ENCODE results near the gene VPS9D1. TPM values are rescaled to one million over a fixed set of nuclear protein-coding genes. Genes with fewer than 3 reads are reported as not detected.
"Not testable (repeated sequence)": the region's sequence is repeated elsewhere in the genome, so short reads cannot be mapped to it uniquely, and the experiment has no call there.

Gene VPS9D1
- total RNA-seq, 1 experiment from 2014 or later = 19.1 TPM

DNA sequence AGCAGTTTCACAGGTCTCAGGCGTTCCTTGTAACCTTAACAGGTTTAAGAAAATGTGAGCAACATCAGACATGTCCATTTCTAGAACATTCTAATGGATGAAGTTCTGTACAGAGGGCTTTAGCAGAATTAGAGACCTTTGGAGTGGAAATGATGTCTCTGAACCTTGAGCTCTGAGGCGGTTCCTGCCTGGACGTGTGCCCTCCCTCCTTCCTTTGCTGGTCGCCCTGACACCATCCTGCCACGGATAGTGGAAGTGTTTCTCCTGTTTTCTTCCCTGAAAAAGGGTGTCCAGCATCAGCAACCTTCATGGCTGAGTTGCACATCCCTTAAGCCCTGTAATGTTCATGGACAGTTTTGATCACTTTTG is 51.9 kb downstream of the VPS9D1 start:
- DNase-seq (ENCODE audit: low spot score) = no peak

DNA sequence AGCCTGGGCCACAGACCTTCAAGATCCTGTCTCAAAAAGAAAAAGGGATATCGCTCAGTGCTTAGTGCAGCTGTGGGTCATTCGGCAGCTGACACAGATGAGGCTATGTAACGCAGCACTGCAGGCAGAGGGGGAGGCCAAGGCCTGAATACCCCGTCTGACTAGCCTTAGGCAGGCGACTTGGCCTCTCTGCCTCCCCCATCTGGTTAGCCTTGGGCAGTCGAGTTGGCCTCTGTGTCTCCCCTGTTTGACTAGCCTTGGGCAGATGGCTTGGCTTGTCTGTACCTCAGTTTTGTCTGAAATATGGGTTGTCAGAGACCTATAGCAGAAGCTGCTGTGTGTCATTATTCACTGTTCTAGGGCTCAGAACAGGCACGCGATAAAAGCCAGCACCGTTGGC is 53.1 kb downstream of the VPS9D1 start:
- DNase-seq (ENCODE audit: low spot score) = no peak

DNA sequence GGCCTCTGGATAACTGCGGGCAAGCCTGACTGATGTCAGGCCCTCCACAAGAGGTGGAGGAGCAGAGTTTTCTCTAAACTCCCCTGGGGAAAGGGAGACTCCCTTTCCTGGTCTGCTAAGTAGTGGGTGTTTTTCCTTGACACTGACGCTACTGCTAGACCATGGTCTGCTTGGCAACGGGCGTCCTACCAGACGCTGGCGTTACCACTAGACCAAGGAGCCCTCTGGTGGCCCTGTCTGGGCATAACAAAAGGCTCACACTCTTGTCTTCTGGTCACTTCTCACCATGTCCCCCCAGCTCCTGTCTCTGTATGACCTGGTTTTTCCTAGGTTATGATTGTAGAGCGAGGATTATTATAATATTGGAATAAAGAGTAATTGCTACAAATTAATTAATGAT is 53.7 kb downstream of the VPS9D1 start:
- peak; percentile 65 for DNase-seq (ENCODE audit: low spot score)

DNA sequence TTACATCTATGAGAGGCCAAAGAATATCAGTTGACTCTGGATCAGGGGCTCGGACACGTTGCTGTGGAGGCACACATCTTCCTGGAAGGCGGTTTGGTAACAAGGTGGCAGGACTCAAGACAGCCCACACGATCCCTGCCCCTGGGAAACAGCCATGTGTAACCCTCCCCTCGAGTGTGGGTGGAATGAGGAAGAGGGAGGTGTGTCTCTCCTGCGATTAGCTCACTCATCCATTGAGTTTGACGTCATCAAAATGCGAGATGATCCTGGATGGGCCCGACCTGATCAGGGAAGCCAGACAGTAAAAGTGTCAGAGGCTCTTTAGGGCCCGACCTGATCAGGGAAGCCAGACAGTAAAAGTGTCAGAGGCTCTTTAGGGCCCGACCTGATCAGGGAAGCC is 56.5 kb downstream of the VPS9D1 start:
- not testable (repeated sequence) for DNase-seq (ENCODE audit: low spot score)

DNA sequence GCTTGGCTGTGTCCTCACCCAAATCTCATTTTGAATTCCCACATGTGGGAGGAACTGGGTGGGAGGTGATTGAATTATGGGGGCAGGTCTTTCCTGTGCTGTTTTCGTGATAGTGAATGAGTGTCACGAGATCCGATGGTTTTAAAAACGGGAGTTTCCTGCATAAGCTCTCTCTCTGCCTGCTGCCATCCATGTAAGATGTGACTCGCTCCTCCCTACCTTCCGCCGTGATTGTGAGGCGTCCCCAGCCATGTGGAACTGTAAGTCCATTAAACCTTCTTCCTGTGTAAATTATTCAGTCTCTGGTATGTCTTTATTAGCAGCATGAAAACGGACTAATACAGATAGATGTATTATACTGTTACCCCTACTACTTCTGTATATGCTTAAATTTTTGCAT is 59.5 kb downstream of the VPS9D1 start:
- DNase-seq (ENCODE audit: low spot score) = no peak

DNA sequence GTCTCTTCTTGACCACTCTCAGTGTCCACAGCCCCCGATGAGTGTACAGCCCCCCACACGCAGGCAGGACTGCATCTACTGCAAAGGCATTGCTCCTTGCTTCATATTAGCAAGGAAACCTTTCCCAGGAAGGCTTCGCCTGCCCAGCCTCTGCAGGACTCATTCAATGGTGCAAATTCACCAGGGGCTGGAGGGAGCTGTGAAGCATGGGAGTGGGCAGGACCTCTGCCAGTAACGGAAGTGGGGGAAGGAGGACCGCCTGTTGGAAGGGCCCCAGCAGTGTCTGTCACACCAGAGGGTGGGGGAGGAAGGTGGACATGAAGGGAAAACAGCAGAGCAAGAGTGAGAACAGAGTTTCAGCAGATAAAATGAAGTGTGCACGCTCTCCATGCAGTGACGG is 60.6 kb downstream of the VPS9D1 start:
- no peak for DNase-seq (ENCODE audit: low spot score)

DNA sequence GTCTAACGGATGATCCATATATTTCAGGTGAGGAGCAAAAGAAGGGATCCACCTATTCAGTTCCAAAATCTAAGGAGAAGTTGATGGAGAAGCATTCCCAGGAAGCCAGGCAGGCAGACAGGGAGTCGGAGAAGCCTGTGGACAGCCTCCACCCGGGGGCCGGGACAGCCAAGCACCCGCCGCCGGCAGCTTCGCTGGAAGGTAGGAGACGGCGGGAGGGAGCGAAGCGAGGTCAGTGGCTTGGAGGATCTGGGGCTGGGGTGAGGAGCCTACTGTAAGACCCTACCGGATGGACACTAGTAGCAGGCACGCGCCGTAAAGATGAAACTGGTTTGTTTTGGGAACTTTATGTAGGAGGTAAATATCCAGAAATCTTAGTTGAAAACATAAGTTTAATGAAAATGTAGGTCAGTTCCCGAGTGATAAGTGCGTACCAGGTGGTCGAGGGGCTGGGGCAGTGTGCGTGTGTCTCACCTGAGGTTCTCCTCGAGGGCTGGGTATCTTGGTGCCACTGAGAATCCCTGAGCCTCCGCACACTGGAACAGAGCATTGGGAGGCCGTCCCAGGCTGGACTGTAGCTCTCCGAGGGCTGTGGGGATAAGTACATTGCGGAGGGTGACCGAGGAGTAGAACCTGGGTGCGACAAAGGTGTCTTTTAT is 62.3 kb downstream of the VPS9D1 start:
- peak; percentile 29 for DNase-seq (ENCODE audit: low spot score)

DNA sequence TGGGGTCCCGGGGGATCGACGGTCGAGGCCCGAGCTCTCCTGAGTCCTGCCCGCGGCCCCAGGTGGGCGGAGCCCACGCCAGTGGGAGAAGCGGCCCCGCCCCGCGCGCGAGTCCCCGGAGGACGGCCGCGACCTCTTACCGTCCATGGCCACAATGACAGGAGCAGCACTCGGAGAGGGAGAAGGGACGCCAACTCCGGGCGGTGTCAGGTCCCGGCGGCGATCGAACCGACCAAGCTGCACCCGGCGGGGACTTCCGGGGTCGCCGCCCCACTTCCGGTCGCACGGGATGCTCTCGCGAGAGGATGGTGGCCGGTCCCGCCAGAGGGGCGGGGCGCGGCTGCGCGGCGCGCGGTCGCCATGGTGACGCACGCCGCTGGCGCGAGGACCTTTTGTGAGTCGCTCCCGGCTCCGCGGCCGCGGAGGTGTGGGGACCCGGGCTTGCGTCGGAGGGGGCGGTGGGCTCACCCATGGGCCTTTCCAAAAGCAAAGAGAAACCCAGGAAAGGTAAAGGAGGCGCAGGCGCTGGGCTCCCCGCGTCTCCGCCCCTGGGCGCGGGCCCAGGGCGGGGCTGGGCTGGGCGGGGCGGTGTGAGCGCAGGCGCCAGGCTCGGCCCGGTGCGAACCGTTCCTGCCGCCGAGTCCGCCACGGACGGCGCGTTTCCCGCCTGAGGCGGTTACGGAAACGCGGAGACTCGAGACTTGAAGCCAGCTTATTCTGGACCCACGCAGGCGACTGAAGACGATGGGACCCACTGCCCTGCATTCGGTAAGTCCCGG is 63.1 kb downstream of the VPS9D1 start, which contains the start of the genes CHMP1A and SPATA33:
Gene CHMP1A, minus strand, starts transcription at position 267 of the 779 bp plus-strand sequence. Its CDS starts 120 bp downstream, at position 147.
Gene SPATA33, plus strand, starts transcription at position 395 of the 779 bp plus-strand sequence. Its CDS starts 76 bp downstream, at position 471.
- DNase-seq (ENCODE audit: low spot score) = peak; percentile 92

Other genes with a start within 250 kb of the VPS9D1 start
- 92.5 and 122 TPM in 2 replicates for gene ANKRD11, start 230.3 kb downstream of the VPS9D1 start, total RNA-seq (2014; rRNA removed; shearing (Covaris generic))
- gene SPG7, start 212.5 kb downstream of the VPS9D1 start, total RNA-seq (2014; rRNA removed; shearing (Covaris generic)) = 150 and 162 TPM in 2 replicates
- gene RPL13, start 160.2 kb downstream of the VPS9D1 start, total RNA-seq (2014; rRNA removed; shearing (Covaris generic)) = 8,222 and 8,866 TPM in 2 replicates
- 16.5 and 23.8 TPM in 2 replicates for gene CPNE7, start 145.1 kb downstream of the VPS9D1 start, total RNA-seq (2014; rRNA removed; shearing (Covaris generic))
- gene DPEP1, start 107.3 kb downstream of the VPS9D1 start, total RNA-seq (2014; rRNA removed; shearing (Covaris generic)) = 81.5 and 82.2 TPM in 2 replicates
- gene CHMP1A, start 63.2 kb downstream of the VPS9D1 start, total RNA-seq (2014; rRNA removed; shearing (Covaris generic)) = 216 and 243 TPM in 2 replicates
- gene SPATA33, start 63.1 kb downstream of the VPS9D1 start, total RNA-seq (2014; rRNA removed; shearing (Covaris generic)) = 12.5 and 17.1 TPM in 2 replicates
- gene CDK10, start 34.2 kb downstream of the VPS9D1 start, total RNA-seq (2014; rRNA removed; shearing (Covaris generic)) = 107 and 116 TPM in 2 replicates
- 71.3 and 83.7 TPM in 2 replicates for gene SPATA2L, start 19.2 kb downstream of the VPS9D1 start, total RNA-seq (2014; rRNA removed; shearing (Covaris generic))
- gene ZNF276, start 639 bp upstream of the VPS9D1 start, total RNA-seq (2014; rRNA removed; shearing (Covaris generic)) = 48.0 and 48.3 TPM in 2 replicates
- 92.6 and 100 TPM in 2 replicates for gene FANCA, start 95.7 kb upstream of the VPS9D1 start, total RNA-seq (2014; rRNA removed; shearing (Covaris generic))
- gene SPIRE2, start 107.6 kb upstream of the VPS9D1 start, total RNA-seq (2014; rRNA removed; shearing (Covaris generic)) = 25.2 and 30.4 TPM in 2 replicates
- gene TCF25, start 152.7 kb upstream of the VPS9D1 start, total RNA-seq (2014; rRNA removed; shearing (Covaris generic)) = 136 and 161 TPM in 2 replicates
- 5.2 and 5.3 TPM in 2 replicates for gene MC1R, start 198.0 kb upstream of the VPS9D1 start, total RNA-seq (2014; rRNA removed; shearing (Covaris generic))
- gene TUBB3, start 202.4 kb upstream of the VPS9D1 start, total RNA-seq (2014; rRNA removed; shearing (Covaris generic)) = 8.7 and 8.8 TPM in 2 replicates
- 207 and 227 TPM in 2 replicates for gene DEF8, start 227.9 kb upstream of the VPS9D1 start, total RNA-seq (2014; rRNA removed; shearing (Covaris generic))